ENCODE measurements around the gene KCNA1.

DNA sequence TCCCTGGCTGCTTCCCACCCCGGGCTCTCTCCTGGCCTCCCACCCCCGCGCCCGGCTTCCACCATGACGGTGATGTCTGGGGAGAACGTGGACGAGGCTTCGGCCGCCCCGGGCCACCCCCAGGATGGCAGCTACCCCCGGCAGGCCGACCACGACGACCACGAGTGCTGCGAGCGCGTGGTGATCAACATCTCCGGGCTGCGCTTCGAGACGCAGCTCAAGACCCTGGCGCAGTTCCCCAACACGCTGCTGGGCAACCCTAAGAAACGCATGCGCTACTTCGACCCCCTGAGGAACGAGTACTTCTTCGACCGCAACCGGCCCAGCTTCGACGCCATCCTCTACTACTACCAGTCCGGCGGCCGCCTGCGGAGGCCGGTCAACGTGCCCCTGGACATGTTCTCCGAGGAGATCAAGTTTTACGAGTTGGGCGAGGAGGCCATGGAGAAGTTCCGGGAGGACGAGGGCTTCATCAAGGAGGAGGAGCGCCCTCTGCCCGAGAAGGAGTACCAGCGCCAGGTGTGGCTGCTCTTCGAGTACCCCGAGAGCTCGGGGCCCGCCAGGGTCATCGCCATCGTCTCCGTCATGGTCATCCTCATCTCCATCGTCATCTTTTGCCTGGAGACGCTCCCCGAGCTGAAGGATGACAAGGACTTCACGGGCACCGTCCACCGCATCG lies 1.8 kb downstream of the KCNA1 start:
- TF ChIP-seq, protein P1, sequence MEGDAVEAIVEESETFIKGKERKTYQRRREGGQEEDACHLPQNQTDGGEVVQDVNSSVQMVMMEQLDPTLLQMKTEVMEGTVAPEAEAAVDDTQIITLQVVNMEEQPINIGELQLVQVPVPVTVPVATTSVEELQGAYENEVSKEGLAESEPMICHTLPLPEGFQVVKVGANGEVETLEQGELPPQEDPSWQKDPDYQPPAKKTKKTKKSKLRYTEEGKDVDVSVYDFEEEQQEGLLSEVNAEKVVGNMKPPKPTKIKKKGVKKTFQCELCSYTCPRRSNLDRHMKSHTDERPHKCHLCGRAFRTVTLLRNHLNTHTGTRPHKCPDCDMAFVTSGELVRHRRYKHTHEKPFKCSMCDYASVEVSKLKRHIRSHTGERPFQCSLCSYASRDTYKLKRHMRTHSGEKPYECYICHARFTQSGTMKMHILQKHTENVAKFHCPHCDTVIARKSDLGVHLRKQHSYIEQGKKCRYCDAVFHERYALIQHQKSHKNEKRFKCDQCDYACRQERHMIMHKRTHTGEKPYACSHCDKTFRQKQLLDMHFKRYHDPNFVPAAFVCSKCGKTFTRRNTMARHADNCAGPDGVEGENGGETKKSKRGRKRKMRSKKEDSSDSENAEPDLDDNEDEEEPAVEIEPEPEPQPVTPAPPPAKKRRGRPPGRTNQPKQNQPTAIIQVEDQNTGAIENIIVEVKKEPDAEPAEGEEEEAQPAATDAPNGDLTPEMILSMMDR (IDR thresholded peaks at IDR 0.05): no peak
- no peak for TF ChIP-seq ZFX (IDR thresholded peaks at IDR 0.05; ENCODE audit: borderline replicate concordance)
